HFFc6 (cell line): Measurements from ENCODE around the gene OVCH2. TPM values are rescaled to one million over a fixed set of nuclear protein-coding genes. Genes with fewer than 3 reads are reported as not detected.
A peak's percentile ranks its signal among the peaks of the same experiment; 100 is the strongest.

Source experiments
- DNase-seq: peaks from one replicate; pipeline ENCODE4 v3.0.0-alpha.2; 2018
- H3K27ac Mint-ChIP-seq: 2 replicates; pipeline ENCODE4 v1.8.0; 2020; ENCODE audit warnings: mild to moderate bottlenecking, mixed read lengths
- H3K27me3 Mint-ChIP-seq: 2 replicates; pipeline ENCODE4 v1.8.0; 2021; ENCODE audit warnings: mild to moderate bottlenecking, moderate library complexity, mixed read lengths; ENCODE audit not compliant: insufficient read depth
- H3K36me3 Mint-ChIP-seq: 2 replicates; pipeline ENCODE4 v1.8.0; 2021; ENCODE audit warnings: low read depth, mixed read lengths
- H3K4me1 Mint-ChIP-seq: 2 replicates; pipeline ENCODE4 v1.8.0; 2020; ENCODE audit warnings: low read depth, mixed read lengths
- H3K4me3 Mint-ChIP-seq: 2 replicates; pipeline ENCODE4 v1.8.0; 2020; ENCODE audit warnings: mild to moderate bottlenecking, moderate library complexity, mixed read lengths
- H3K9me3 Mint-ChIP-seq: 2 replicates; pipeline ENCODE4 v1.8.0; 2020; ENCODE audit warnings: mild to moderate bottlenecking, mixed read lengths
- total RNA-seq, 6 experiments: library from RNA; stranded (reverse); fragmentation: NEBNext Ultra II Directional; extraction: Animal tissue kit (Norgen Biotek cat#: 25700); gene quantifications; 2 replicates in 1 of 6; 3 replicates in 5 of 6; pipeline ENCODE4 v1.2.3, GENCODE V29; 2021
- TF ChIP-seq, protein P1 (sequence below): fragments of 200-600 bp; sonication (generic); IDR thresholded peaks from 2 replicates; pipeline ENCODE4 v1.5.0; 2021; ENCODE audit warnings: antibody characterized with exemption, mild to moderate bottlenecking

Gene OVCH2
- total RNA-seq, 6 experiments from 2014 or later, result not detected

DNA sequence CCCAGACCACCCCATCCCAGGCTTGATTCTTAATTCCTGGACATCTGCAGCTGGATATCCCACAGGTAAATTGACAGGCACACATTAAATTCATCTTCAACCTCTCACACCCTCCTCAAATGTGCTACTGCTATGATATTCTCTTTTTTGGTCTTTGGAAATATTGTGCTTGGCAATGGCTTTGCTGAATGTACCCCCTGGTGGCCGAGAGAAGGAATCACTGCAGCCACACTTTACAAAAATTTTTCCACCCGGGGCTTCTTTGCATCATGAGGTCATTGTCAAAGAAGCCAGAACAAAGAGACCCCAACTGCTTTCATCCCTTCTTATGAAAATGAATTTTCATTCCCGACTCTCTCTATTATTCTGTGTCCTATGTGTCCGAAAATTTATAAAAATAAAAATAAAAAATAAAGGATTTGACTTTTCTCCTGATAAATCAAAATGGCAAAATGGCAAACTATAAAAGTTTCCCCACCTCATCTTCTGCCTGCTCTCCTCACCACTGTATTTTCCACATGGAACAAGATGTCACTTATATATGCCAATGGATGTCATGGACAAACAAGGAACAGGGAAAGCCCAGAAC lies 17.9 kb downstream of the OVCH2 start:
- H3K4me3 Mint-ChIP-seq, result no peak overlapping the region
- no peaks in the 10 kb centered on the region for H3K9me3 Mint-ChIP-seq
- peak; percentile 26 for DNase-seq
- peaks cover 6% of the 10 kb centered on the region for H3K4me1 Mint-ChIP-seq
- no peak overlapping the region for H3K27ac Mint-ChIP-seq
- TF ChIP-seq, protein P1, sequence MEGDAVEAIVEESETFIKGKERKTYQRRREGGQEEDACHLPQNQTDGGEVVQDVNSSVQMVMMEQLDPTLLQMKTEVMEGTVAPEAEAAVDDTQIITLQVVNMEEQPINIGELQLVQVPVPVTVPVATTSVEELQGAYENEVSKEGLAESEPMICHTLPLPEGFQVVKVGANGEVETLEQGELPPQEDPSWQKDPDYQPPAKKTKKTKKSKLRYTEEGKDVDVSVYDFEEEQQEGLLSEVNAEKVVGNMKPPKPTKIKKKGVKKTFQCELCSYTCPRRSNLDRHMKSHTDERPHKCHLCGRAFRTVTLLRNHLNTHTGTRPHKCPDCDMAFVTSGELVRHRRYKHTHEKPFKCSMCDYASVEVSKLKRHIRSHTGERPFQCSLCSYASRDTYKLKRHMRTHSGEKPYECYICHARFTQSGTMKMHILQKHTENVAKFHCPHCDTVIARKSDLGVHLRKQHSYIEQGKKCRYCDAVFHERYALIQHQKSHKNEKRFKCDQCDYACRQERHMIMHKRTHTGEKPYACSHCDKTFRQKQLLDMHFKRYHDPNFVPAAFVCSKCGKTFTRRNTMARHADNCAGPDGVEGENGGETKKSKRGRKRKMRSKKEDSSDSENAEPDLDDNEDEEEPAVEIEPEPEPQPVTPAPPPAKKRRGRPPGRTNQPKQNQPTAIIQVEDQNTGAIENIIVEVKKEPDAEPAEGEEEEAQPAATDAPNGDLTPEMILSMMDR, result peak; percentile 90
- no peaks in the 10 kb centered on the region for H3K36me3 Mint-ChIP-seq
- H3K27me3 Mint-ChIP-seq, result peaks cover 8% of the 10 kb centered on the region

DNA sequence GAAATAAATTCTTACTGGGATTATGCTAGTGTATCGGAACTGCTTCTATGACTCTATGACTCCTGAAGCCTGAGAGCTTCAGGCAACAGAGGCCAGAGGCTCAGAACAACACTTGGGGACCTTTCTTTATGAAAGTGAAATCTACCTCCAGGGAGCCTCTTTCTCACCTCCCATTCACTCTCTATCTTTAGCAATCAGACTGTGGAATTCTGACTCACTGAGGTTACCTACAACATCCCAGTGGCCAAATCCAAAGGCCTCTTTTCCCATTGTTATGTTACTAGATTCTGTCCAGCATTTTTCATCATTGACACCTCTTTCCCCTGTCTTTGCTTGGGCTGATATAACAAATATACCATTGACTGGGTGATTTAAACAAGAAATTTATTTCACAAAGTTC lies 18.9 kb downstream of the OVCH2 start:
- TF ChIP-seq, protein P1, result no peak
- no peak for DNase-seq
- Mint-ChIP-seq H3K27ac (no peak overlapping the region), H3K27me3 (peaks cover 7% of the 10 kb centered on the region), H3K4me1 (peaks cover 6% of the 10 kb centered on the region), H3K4me3 (no peak overlapping the region), H3K9me3 (no peaks in the 10 kb centered on the region), H3K36me3 (no peaks in the 10 kb centered on the region)

DNA sequence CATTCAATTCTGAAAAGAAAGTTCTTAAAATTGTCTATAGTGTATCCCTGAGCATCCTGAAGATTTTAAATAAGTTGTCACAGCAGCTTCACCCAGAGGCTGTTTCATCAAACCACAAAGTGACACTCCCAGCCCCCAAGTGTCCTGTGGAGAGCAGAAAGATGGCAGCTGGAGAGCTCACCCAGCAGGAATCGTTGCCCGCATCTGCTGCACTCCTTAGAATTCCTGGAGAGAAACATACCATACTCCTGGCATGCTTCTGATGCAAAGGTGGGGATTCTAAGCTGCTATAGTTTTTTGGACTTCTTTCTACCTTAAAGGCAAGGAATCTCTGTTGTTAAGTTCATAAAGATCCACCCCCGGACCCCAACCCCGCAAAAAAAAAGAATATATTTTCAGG lies 19.5 kb downstream of the OVCH2 start:
- TF ChIP-seq, protein P1, result no peak
- no peak for DNase-seq
- H3K4me3 Mint-ChIP-seq, result no peak overlapping the region
- H3K27me3 Mint-ChIP-seq, result peaks cover 4% of the 10 kb centered on the region
- H3K27ac Mint-ChIP-seq, result no peak overlapping the region
- H3K4me1 Mint-ChIP-seq, result peaks cover 6% of the 10 kb centered on the region
- no peaks in the 10 kb centered on the region for H3K36me3 Mint-ChIP-seq
- H3K9me3 Mint-ChIP-seq, result no peaks in the 10 kb centered on the region

DNA sequence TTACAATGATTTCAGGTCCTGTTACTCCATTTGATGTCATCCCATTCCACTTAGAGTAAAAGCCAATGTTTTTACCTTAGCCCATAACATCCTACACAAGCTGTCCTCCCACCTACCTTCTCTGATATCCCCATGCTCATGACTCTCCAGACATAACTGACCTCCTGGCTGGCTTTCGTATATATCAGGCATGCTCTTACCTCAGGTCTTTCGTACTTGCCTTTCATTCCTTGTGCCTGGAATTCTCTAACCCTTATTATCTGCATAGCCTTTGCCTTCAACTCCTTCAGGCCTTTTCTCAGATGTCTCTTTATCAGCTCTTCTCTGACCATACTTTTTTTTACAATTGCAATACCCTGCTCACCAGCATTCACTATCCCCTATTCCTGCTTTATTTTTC lies 22.7 kb downstream of the OVCH2 start:
- H3K4me1 Mint-ChIP-seq, result no peaks in the 10 kb centered on the region
- H3K9me3 Mint-ChIP-seq, result no peaks in the 10 kb centered on the region
- no peak overlapping the region for H3K27ac Mint-ChIP-seq
- H3K36me3 Mint-ChIP-seq, result no peaks in the 10 kb centered on the region
- DNase-seq, result no peak
- H3K4me3 Mint-ChIP-seq, result no peak overlapping the region
- TF ChIP-seq, protein P1, result no peak
- peaks cover 12% of the 10 kb centered on the region for H3K27me3 Mint-ChIP-seq

DNA sequence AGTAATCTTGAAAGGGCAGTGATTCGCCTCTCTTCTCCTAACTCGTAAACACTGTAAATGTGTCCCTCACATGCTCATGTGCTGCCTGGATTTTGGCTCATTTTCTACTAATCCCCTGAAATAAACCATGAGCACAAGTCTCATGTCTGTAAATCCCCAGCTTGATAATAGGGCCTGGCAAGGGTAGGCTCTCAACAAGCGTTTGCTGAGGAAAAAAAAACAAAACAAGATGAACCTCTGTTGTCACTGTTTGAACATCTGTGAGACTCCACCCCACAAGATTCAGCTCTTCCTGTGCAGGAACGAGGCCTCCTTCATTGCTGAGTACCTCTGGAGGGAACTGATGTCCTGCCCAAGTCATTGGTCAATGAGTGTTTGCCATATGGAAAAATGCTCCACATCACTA lies 28.5 kb downstream of the OVCH2 start:
- H3K27ac Mint-ChIP-seq, result peak overlapping the region; percentile 82

More for the DNA sequence above, 28.5 kb downstream of the OVCH2 start:
- DNase-seq, result peak; percentile 42
- Mint-ChIP-seq H3K9me3 (no peaks in the 10 kb centered on the region; the same call in 1 of the 2 replicates), H3K4me3 (peak overlapping the region; percentile 64), H3K36me3 (no peaks in the 10 kb centered on the region), H3K4me1 (peaks cover 46% of the 10 kb centered on the region), H3K27me3 (peaks cover 8% of the 10 kb centered on the region)
- TF ChIP-seq, protein P1, result no peak
